Gastroesophageal sphincter (tissue), 3 donors: ENCODE data around the gene KLHL1.

Experiments used
- EP300 ChIP-seq: sonication (generic); formaldehyde crosslinking; IDR thresholded peaks from one replicate; pipeline ENCODE4 v1.6.1; 2017; ENCODE audit warnings: antibody characterized with exemption, mild to moderate bottlenecking
- POLR2A ChIP-seq, 2 donors: fragments of 450-650 bp; IDR thresholded peaks; one replicate each; pipeline ENCODE4 v1.6.1; 2017; ENCODE audit warnings: antibody characterized with exemption in 2 of 2, mild to moderate bottlenecking in 2 of 2, moderate library complexity in 1 of 2
- POLR2AphosphoS5 ChIP-seq: sonication (generic); formaldehyde crosslinking; IDR thresholded peaks from one replicate; pipeline ENCODE4 v1.6.1; 2017; ENCODE audit warnings: antibody characterized with exemption
- TF ChIP-seq, protein P1 (sequence below), 4 experiments: fragments of 200-600 bp in 2 of 4; fragments of 450-650 bp in 2 of 4; sonication (generic) in 1 of 4; IDR thresholded peaks; one replicate each; pipeline ENCODE4 v1.5.1; 2017 to 2019; ENCODE audit warnings: antibody characterized with exemption in 4 of 4, mild to moderate bottlenecking in 2 of 4, moderate library complexity in 2 of 4

DNA sequence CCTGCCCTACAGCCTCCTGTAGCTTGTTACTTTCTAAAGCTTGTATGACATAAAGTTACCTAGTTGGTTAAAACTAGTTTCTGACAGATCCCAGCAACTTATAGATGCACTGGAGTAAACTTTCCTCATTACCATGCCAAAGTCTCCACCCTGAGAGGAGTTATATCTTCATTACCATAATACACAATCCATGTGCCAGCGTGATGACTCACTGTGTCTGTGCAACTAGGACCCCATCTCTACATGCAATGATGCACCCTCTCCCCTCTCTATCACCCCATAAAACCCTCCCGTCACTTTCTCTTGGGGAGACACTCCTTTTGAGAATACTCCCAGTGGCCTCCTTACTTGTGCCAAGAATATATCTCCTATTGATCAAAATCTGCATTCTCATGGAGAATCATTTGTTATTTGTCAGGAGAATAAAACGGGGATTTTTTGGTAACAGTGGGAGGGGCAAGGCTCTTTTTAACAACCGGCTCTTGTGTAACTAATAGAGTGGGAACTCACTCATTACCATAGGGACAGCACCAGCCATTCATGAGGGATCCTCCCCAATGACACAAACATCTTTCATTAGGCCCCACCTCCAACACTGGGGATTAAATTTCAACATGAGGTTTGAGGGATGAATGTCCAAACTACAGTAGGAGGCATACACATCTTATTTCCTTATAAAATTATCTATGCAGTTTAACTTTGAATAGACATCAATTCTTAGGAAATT lies 235.8 kb downstream of the KLHL1 start:
- TF ChIP-seq POLR2A (IDR thresholded peaks at IDR 0.05) (no peak), EP300 (no peak), POLR2AphosphoS5 (no peak)
- TF ChIP-seq, protein P1, sequence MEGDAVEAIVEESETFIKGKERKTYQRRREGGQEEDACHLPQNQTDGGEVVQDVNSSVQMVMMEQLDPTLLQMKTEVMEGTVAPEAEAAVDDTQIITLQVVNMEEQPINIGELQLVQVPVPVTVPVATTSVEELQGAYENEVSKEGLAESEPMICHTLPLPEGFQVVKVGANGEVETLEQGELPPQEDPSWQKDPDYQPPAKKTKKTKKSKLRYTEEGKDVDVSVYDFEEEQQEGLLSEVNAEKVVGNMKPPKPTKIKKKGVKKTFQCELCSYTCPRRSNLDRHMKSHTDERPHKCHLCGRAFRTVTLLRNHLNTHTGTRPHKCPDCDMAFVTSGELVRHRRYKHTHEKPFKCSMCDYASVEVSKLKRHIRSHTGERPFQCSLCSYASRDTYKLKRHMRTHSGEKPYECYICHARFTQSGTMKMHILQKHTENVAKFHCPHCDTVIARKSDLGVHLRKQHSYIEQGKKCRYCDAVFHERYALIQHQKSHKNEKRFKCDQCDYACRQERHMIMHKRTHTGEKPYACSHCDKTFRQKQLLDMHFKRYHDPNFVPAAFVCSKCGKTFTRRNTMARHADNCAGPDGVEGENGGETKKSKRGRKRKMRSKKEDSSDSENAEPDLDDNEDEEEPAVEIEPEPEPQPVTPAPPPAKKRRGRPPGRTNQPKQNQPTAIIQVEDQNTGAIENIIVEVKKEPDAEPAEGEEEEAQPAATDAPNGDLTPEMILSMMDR (IDR thresholded peaks at IDR 0.05), result no peak
